Measurements from ENCODE around the gene PSEN1. TPM values are rescaled to one million over a fixed set of nuclear protein-coding genes. Genes with fewer than 3 reads are reported as not detected.

PSEN1 gene
- total RNA-seq, 1 experiment from 2014 or later, result 68.3 TPM

DNA sequence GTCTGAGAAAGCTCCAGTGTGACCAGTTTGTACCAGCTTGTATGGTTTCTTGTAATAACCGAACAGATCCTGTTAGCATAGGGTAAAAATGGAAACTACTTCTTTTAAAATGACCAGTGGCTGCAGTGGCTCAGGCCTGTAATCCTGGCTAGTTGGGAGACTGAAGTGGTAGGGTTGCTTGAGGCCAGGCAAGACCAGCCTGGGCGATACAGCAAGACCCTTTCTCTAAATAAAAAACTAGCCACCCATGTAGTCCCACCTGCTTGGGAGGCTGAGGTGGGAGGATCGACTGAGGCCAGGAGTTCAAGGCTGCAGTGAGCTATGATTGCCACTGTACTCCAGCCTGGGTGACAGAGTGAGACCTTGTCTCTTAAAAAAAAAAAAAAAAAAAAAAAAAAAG lies 7.3 kb downstream of the PSEN1 start:
- CTCF ChIA-PET, result interaction anchor here (0.5 to 0.6 kb wide), 3 partner anchors 85 to 1965 kb away, joined by 3 to 4 read pairs (median 3); partner anchors contain the start of gene RBM25
- H3K4me3 Mint-ChIP-seq (ENCODE audit: low read depth, unreplicated experiment), result no peak overlapping the region
- DNase-seq, result no peak
- H3K36me3 Mint-ChIP-seq (ENCODE audit: insufficient read depth, unreplicated experiment), result peaks cover 6% of the 10 kb centered on the region
- no peaks in the 10 kb centered on the region for H3K4me1 Mint-ChIP-seq (ENCODE audit: low read depth, unreplicated experiment)
- TF ChIP-seq, protein P1, sequence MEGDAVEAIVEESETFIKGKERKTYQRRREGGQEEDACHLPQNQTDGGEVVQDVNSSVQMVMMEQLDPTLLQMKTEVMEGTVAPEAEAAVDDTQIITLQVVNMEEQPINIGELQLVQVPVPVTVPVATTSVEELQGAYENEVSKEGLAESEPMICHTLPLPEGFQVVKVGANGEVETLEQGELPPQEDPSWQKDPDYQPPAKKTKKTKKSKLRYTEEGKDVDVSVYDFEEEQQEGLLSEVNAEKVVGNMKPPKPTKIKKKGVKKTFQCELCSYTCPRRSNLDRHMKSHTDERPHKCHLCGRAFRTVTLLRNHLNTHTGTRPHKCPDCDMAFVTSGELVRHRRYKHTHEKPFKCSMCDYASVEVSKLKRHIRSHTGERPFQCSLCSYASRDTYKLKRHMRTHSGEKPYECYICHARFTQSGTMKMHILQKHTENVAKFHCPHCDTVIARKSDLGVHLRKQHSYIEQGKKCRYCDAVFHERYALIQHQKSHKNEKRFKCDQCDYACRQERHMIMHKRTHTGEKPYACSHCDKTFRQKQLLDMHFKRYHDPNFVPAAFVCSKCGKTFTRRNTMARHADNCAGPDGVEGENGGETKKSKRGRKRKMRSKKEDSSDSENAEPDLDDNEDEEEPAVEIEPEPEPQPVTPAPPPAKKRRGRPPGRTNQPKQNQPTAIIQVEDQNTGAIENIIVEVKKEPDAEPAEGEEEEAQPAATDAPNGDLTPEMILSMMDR (IDR thresholded peaks at IDR 0.05; ENCODE audit: unreplicated experiment), result no peak
- BruUV-seq (replicated peaks), result no TSS peak
- intact Hi-C loops (cut with micrococcal nuclease; ENCODE audit: unreplicated experiment), result no loop called here
- H3K9me3 Mint-ChIP-seq (ENCODE audit: low read depth, unreplicated experiment), result no peaks in the 10 kb centered on the region
- no peak overlapping the region for H3K27ac Mint-ChIP-seq (ENCODE audit: unreplicated experiment)
- H3K27me3 Mint-ChIP-seq (ENCODE audit: unreplicated experiment), result no peaks in the 10 kb centered on the region

DNA sequence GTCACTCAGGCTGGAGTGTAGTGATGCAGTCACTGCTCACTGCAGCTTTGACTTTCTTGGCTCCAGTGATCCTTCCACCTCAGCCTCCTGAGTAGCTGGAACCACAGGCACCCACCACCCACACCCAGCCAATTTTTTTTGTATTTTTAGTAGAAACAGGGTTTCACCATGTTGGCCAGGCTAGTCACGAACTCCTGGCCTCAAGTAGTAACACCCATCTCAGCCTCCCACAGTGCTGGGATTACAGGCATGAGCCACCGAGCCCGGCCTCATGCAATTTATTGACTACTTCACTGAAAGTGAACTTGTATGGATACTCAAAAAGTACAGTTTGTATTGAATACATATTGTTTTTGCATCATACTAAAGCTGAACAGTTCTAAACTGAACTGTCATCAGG lies 9.1 kb downstream of the PSEN1 start:
- Mint-ChIP-seq H3K4me1 (ENCODE audit: low read depth, unreplicated experiment) (no peaks in the 10 kb centered on the region), H3K36me3 (ENCODE audit: insufficient read depth, unreplicated experiment) (peaks cover 10% of the 10 kb centered on the region), H3K27me3 (ENCODE audit: unreplicated experiment) (no peaks in the 10 kb centered on the region), H3K27ac (ENCODE audit: unreplicated experiment) (no peak overlapping the region), H3K9me3 (ENCODE audit: low read depth, unreplicated experiment) (no peaks in the 10 kb centered on the region), H3K4me3 (ENCODE audit: low read depth, unreplicated experiment) (no peak overlapping the region)
- TF ChIP-seq, protein P1 (IDR thresholded peaks at IDR 0.05; ENCODE audit: unreplicated experiment), result no peak
- no TSS peak for BruUV-seq (replicated peaks)
- DNase-seq, result no peak
- CTCF ChIA-PET, result no interaction called here
- intact Hi-C loops (cut with micrococcal nuclease; ENCODE audit: unreplicated experiment), result no loop called here

DNA sequence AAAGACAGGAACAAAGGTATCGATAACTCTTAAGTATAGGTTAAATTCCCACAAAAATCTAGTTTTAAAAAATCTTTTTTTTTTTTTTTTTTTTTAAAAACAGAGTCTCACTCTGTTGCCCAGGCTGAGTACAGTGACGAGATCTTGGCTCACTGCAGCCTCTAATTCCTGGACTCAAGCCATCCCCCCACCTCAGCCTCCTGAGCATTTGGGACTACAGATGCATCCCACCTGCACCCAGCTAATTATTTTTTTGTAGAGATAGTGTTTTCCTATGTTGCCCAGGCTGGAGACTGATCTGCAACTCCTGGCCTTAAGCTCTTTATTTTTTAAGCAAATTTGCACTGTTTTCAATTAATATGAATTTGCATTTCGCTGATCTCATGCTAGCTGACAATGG lies 9.8 kb downstream of the PSEN1 start:
- no peak for DNase-seq
- CTCF ChIA-PET, result interaction anchor here (0.7 kb wide), 2 partner anchors 23 to 168 kb away, joined by 5 to 11 read pairs; no protein-coding TSS in a partner anchor
- Mint-ChIP-seq H3K27me3 (ENCODE audit: unreplicated experiment) (no peaks in the 10 kb centered on the region), H3K4me1 (ENCODE audit: low read depth, unreplicated experiment) (no peaks in the 10 kb centered on the region), H3K4me3 (ENCODE audit: low read depth, unreplicated experiment) (no peak overlapping the region), H3K27ac (ENCODE audit: unreplicated experiment) (no peak overlapping the region), H3K9me3 (ENCODE audit: low read depth, unreplicated experiment) (no peaks in the 10 kb centered on the region), H3K36me3 (ENCODE audit: insufficient read depth, unreplicated experiment) (peaks cover 5% of the 10 kb centered on the region)
- intact Hi-C loops (cut with micrococcal nuclease; ENCODE audit: unreplicated experiment), result no loop called here
- BruUV-seq (replicated peaks), result no TSS peak
- TF ChIP-seq, protein P1 (IDR thresholded peaks at IDR 0.05; ENCODE audit: unreplicated experiment), result no peak

DNA sequence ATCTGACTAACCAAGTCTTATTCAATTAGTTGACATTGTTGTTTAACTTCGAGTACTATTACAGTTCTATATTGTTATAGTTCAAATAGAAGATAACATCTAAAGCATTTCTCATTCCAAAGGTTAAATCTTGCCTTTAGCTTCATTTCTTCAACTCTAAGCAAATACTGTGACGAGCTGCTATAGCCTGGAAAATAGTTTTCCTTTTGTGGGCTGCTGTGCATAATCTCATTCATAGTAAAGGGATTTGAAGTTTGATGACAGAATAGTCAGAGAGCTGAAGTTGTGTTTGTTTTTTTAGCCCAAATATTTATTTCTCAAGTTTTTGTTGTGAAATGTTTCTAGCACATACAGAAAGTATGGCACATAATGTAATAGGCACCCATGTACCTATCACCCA lies 13.4 kb downstream of the PSEN1 start:
- Mint-ChIP-seq H3K36me3 (ENCODE audit: insufficient read depth, unreplicated experiment) (peaks cover 4% of the 10 kb centered on the region), H3K9me3 (ENCODE audit: low read depth, unreplicated experiment) (no peaks in the 10 kb centered on the region), H3K4me1 (ENCODE audit: low read depth, unreplicated experiment) (no peaks in the 10 kb centered on the region), H3K27me3 (ENCODE audit: unreplicated experiment) (no peaks in the 10 kb centered on the region), H3K27ac (ENCODE audit: unreplicated experiment) (no peak overlapping the region), H3K4me3 (ENCODE audit: low read depth, unreplicated experiment) (no peak overlapping the region)
- BruUV-seq (replicated peaks), result no TSS peak
- CTCF ChIA-PET, result interaction anchor here (0.6 kb wide), 1 partner anchor 1988 kb away, joined by 3 read pairs; no protein-coding TSS in a partner anchor
- intact Hi-C loops (cut with micrococcal nuclease; ENCODE audit: unreplicated experiment), result no loop called here
- no peak for DNase-seq
- TF ChIP-seq, protein P1 (IDR thresholded peaks at IDR 0.05; ENCODE audit: unreplicated experiment), result no peak

Measured in Calu3 (cell line).